H9 (cell line): ENCODE measurements around the gene RNF20. TPM values are rescaled to one million over a fixed set of nuclear protein-coding genes. Genes with fewer than 3 reads are reported as not detected.

ENCODE experiments used
- DNase-seq: peaks from one replicate; pipeline ENCODE4 v3.0.0-alpha.2; 2017
- H2AFZ ChIP-seq: one replicate; pipeline ENCODE4 v1.6.1; 2013; ENCODE audit warnings: mild to moderate bottlenecking, low read length, control low read depth, moderate library complexity
- H2AK5ac ChIP-seq: 2 replicates; pipeline ENCODE4 v1.6.1; 2013; ENCODE audit warnings: low read length, control low read depth, mixed read lengths; ENCODE audit not compliant: insufficient read length
- H2BK120ac ChIP-seq: one replicate; pipeline ENCODE4 v1.6.1; 2013; ENCODE audit warnings: low read depth, mild to moderate bottlenecking, low read length, control low read depth, inconsistent platforms; ENCODE audit not compliant: poor library complexity, severe bottlenecking
- H2BK12ac ChIP-seq: 2 replicates; pipeline ENCODE4 v1.6.1; 2013; ENCODE audit warnings: low read length, control low read depth, mixed read lengths, low read depth; ENCODE audit not compliant: insufficient read length
- H2BK15ac ChIP-seq: 2 replicates; pipeline ENCODE4 v1.6.1; 2013; ENCODE audit warnings: low read depth, low read length, control low read depth
- H2BK20ac ChIP-seq: one replicate; pipeline ENCODE4 v1.6.1; 2013; ENCODE audit warnings: low read depth, mild to moderate bottlenecking, low read length, control low read depth, inconsistent platforms; ENCODE audit not compliant: poor library complexity, severe bottlenecking
- H2BK5ac ChIP-seq: 2 replicates; pipeline ENCODE4 v1.6.1; 2013; ENCODE audit warnings: low read length, control low read depth, mixed read lengths; ENCODE audit not compliant: insufficient read length
- H3K14ac ChIP-seq: 2 replicates; pipeline ENCODE4 v1.6.1; 2013; ENCODE audit warnings: low read length, control low read depth; ENCODE audit not compliant: insufficient read depth
- H3K18ac ChIP-seq: 2 replicates; pipeline ENCODE4 v1.6.1; 2013; ENCODE audit warnings: low read depth, mild to moderate bottlenecking, mixed read lengths, low read length, control low read depth; ENCODE audit not compliant: insufficient read length
- H3K23ac ChIP-seq: 2 replicates; pipeline ENCODE4 v1.6.1; 2013; ENCODE audit warnings: low read length, control low read depth, mixed read lengths, low read depth; ENCODE audit not compliant: insufficient read length
- H3K23me2 ChIP-seq: 2 replicates; pipeline ENCODE4 v1.6.1; 2013; ENCODE audit warnings: low read depth, mild to moderate bottlenecking, mixed read lengths, low read length, control low read depth; ENCODE audit not compliant: insufficient read length, poor library complexity, severe bottlenecking
- H3K27ac ChIP-seq: 2 replicates; pipeline ENCODE4 v1.5.1; 2013; ENCODE audit warnings: low read length, control low read depth, mixed read lengths, low read depth; ENCODE audit not compliant: insufficient read length
- H3K27me3 ChIP-seq: 2 replicates; pipeline ENCODE4 v1.6.1; 2013; ENCODE audit warnings: low read length, control low read depth, inconsistent platforms; ENCODE audit not compliant: insufficient read depth
- H3K4ac ChIP-seq: 2 replicates; pipeline ENCODE4 v1.6.1; 2013; ENCODE audit warnings: low read depth, mild to moderate bottlenecking, control low read depth, inconsistent platforms, low read length, moderate library complexity
- H3K4me1 ChIP-seq: 2 replicates; pipeline ENCODE4 v1.6.1; 2013; ENCODE audit warnings: low read length, control low read depth, inconsistent platforms; ENCODE audit not compliant: insufficient read depth
- H3K4me2 ChIP-seq: 2 replicates; pipeline ENCODE4 v1.6.1; 2013; ENCODE audit warnings: low read length, control low read depth, mixed read lengths; ENCODE audit not compliant: insufficient read length, insufficient read depth
- H3K56ac ChIP-seq: 2 replicates; pipeline ENCODE4 v1.6.1; 2013; ENCODE audit warnings: low read depth, mild to moderate bottlenecking, mixed read lengths, low read length, control low read depth; ENCODE audit not compliant: insufficient read length
- H3K79me1 ChIP-seq: 2 replicates; pipeline ENCODE4 v1.6.1; 2013; ENCODE audit warnings: low read depth, mild to moderate bottlenecking, moderate library complexity, low read length, control low read depth, inconsistent platforms; ENCODE audit not compliant: insufficient read depth, poor library complexity, severe bottlenecking
- H3K79me2 ChIP-seq: 2 replicates; pipeline ENCODE4 v1.6.1; 2013; ENCODE audit warnings: low read length, control low read depth, inconsistent platforms; ENCODE audit not compliant: insufficient read depth
- H3K9ac ChIP-seq: 2 replicates; pipeline ENCODE4 v1.6.1; 2013; ENCODE audit warnings: low read length, control low read depth, mixed read lengths; ENCODE audit not compliant: insufficient read length; ENCODE audit errors: extremely low read depth
- H3K9me3 ChIP-seq: one replicate; pipeline ENCODE4 v1.6.1; 2013; ENCODE audit warnings: low read depth, low read length, inconsistent platforms; ENCODE audit not compliant: control insufficient read depth
- H3T11ph ChIP-seq: one replicate; pipeline ENCODE4 v1.6.1; 2013; ENCODE audit warnings: mild to moderate bottlenecking, low read length, control low read depth, inconsistent platforms
- H4K20me1 ChIP-seq: one replicate; pipeline ENCODE4 v1.6.1; 2013; ENCODE audit not compliant: control insufficient read depth, insufficient read length, insufficient read depth
- H4K5ac ChIP-seq: 2 replicates; pipeline ENCODE4 v1.6.1; 2013; ENCODE audit warnings: low read depth, mild to moderate bottlenecking, mixed read lengths, low read length, control low read depth; ENCODE audit not compliant: insufficient read length
- H4K8ac ChIP-seq: replicated peaks from 2 replicates; pipeline ENCODE4 v1.6.1; 2013; ENCODE audit warnings: low read length, control low read depth, mixed read lengths, low read depth; ENCODE audit not compliant: insufficient read length
- H4K91ac ChIP-seq: 2 replicates; pipeline ENCODE4 v1.6.1; 2013; ENCODE audit warnings: low read depth, mild to moderate bottlenecking, moderate library complexity, mixed read lengths, low read length, control low read depth; ENCODE audit not compliant: insufficient read length
- H3K27ac Mint-ChIP-seq, 3 experiments: 2 replicates in 2 of 3; 3 replicates in 1 of 3; pipeline ENCODE4 v1.8.0; 2020 to 2021; ENCODE audit warnings: mixed read lengths in 3 of 3, mild to moderate bottlenecking in 1 of 3, moderate library complexity in 1 of 3
- H3K27me3 Mint-ChIP-seq: 2 replicates; pipeline ENCODE4 v1.8.0; 2021; ENCODE audit warnings: low read depth, mild to moderate bottlenecking, moderate library complexity, mixed read lengths
- H3K36me3 Mint-ChIP-seq, 3 experiments: 2 replicates in 2 of 3; 3 replicates in 1 of 3; pipeline ENCODE4 v1.8.0; 2020 to 2021; ENCODE audit warnings: low read depth in 3 of 3, mixed read lengths in 3 of 3; ENCODE audit not compliant: insufficient read depth in 1 of 3
- H3K4me1 Mint-ChIP-seq, 2 experiments: 2 replicates each; pipeline ENCODE4 v1.8.0; 2020; ENCODE audit warnings: mixed read lengths in 2 of 2
- H3K4me3 Mint-ChIP-seq, 2 experiments: 2 replicates in 1 of 2; 3 replicates in 1 of 2; pipeline ENCODE4 v1.8.0; 2020 to 2021; ENCODE audit warnings: mild to moderate bottlenecking in 2 of 2, mixed read lengths in 2 of 2, moderate library complexity in 1 of 2
- H3K9me3 Mint-ChIP-seq, 2 experiments: 2 replicates in 1 of 2; 3 replicates in 1 of 2; pipeline ENCODE4 v1.8.0; 2020; ENCODE audit warnings: mild to moderate bottlenecking in 2 of 2, mixed read lengths in 2 of 2, moderate library complexity in 1 of 2
- CTCF ChIP-seq: fragments of 200-600 bp; sonication (generic); conservative IDR thresholded peaks from 3 replicates; pipeline ENCODE4 v1.8.0; 2021; ENCODE audit warnings: antibody characterized with exemption, mild to moderate bottlenecking
- total RNA-seq: library from RNA; stranded (reverse); gene quantifications from 2 replicates; pipeline ENCODE4 v1.2.1, GENCODE V29; 2021

Gene RNF20
- total RNA-seq, 1 experiment from 2014 or later, result 48.5 TPM

- Histone ChIP-seq H3K18ac (no peak overlapping the region), H2AFZ (no peak overlapping the region), H3K9ac (no peak overlapping the region), H3K9me3 (no peaks in the 10 kb centered on the region), H3K4me1 (no peaks in the 10 kb centered on the region), H3K4me2 (no peak overlapping the region), H3K23ac (no peak overlapping the region), H2BK5ac (no peak overlapping the region), H3T11ph (no peak overlapping the region), H3K23me2 (no peaks in the 10 kb centered on the region), H3K4ac (no peak overlapping the region), H3K79me2 (no peaks in the 10 kb centered on the region), H2BK15ac (no peak overlapping the region), H2BK12ac (no peak overlapping the region), H2BK20ac (no peak overlapping the region), H2AK5ac (no peak overlapping the region), H3K79me1 (no peaks in the 10 kb centered on the region), H4K8ac (no peak overlapping the region), H3K27me3 (no peaks in the 10 kb centered on the region), H3K14ac (no peak overlapping the region), H4K5ac (no peak overlapping the region), H3K27ac (no peak overlapping the region), H2BK120ac (no peak overlapping the region), H4K91ac (no peak overlapping the region), H4K20me1 (no peaks in the 10 kb centered on the region), H3K56ac (no peak overlapping the region)
- TF ChIP-seq CTCF, result no peak
- peaks cover 3 to 7% of the 10 kb centered on the region in 2 experiments; a peak in 3 of 4 replicates for H3K4me1 Mint-ChIP-seq
- no peak overlapping the region for H3K27ac Mint-ChIP-seq
- no peaks in the 10 kb centered on the region for H3K36me3 Mint-ChIP-seq
- H3K27me3 Mint-ChIP-seq, result peaks cover 4% of the 10 kb centered on the region; the same call in 1 of the 2 replicates
- no peak for DNase-seq
- no peaks in the 10 kb centered on the region for H3K9me3 Mint-ChIP-seq
- H3K4me3 Mint-ChIP-seq, result no peak overlapping the region
Observed at GRCh38 chr9:101591787-101592446, 58.3 kb downstream of the RNF20 start.
